ENCODE measurements around the gene PSG4. TPM values are rescaled to one million over a fixed set of nuclear protein-coding genes. Genes with fewer than 3 reads are reported as not detected.
"Not testable (repeated sequence)": the region's sequence is repeated elsewhere in the genome, so short reads cannot be mapped to it uniquely, and the experiment has no call there.

Gene PSG4
- total RNA-seq, 1 experiment from 2014 or later: not detected

DNA sequence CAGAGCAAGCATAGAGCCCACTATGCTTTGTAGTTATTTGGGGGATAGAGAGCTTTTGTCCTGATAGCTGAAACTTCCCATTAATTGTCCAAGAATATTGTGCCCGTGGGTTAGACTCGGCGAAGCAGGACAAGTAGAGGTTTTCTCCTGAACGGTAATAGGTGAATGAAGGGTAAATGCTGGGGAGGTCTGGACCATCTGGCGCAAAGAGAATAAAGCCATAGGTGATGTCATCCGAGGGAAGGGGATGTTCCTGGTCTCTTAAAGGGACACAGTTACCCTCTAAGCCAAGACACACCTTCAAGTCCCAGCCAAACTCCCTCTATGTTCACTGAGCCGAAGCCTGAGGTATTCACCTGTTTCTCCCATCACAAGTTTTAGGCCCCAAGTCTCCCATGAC is 11.0 kb downstream of the PSG4 start:
- peaks cover 0 to 11% (median 3%) of the 10 kb centered on the region in 3 experiments; a peak in 4 of 7 replicates for H3K36me3 Mint-ChIP-seq (ENCODE audit: insufficient read depth in 1 of 3, low read depth in 3 of 3)
- not testable (repeated sequence) for H3K14ac ChIP-seq (ENCODE audit: insufficient read depth, low read length); H3K9ac ChIP-seq (ENCODE audit: extremely low read depth, insufficient read length, low read length); H3K27me3 Mint-ChIP-seq (ENCODE audit: low read depth); H2BK20ac ChIP-seq (ENCODE audit: low read depth, low read length, poor library complexity, severe bottlenecking); H3K27ac ChIP-seq (ENCODE audit: insufficient read length, low read depth, low read length); H3K18ac ChIP-seq (ENCODE audit: insufficient read length, low read depth, low read length); H3K27ac Mint-ChIP-seq; H3K4me1 Mint-ChIP-seq; H3K79me1 ChIP-seq (ENCODE audit: insufficient read depth, low read depth, low read length, poor library complexity, severe bottlenecking); H3K27me3 ChIP-seq (ENCODE audit: insufficient read depth, low read length); H4K20me1 ChIP-seq (ENCODE audit: control insufficient read depth, insufficient read depth, insufficient read length); H3T11ph ChIP-seq (ENCODE audit: low read length); H3K4me3 Mint-ChIP-seq; H2AFZ ChIP-seq (ENCODE audit: low read length); H3K79me2 ChIP-seq (ENCODE audit: insufficient read depth, low read length); H3K23me2 ChIP-seq (ENCODE audit: insufficient read length, low read depth, low read length, poor library complexity, severe bottlenecking); H3K4me2 ChIP-seq (ENCODE audit: insufficient read depth, insufficient read length, low read length); H3K4ac ChIP-seq (ENCODE audit: low read depth, low read length); H4K91ac ChIP-seq (ENCODE audit: insufficient read length, low read depth, low read length); H2BK12ac ChIP-seq (ENCODE audit: insufficient read length, low read depth, low read length); H2AK5ac ChIP-seq (ENCODE audit: insufficient read length, low read length); H2BK15ac ChIP-seq (ENCODE audit: low read depth, low read length); DNase-seq; H3K56ac ChIP-seq (ENCODE audit: insufficient read length, low read depth, low read length); H4K5ac ChIP-seq (ENCODE audit: insufficient read length, low read depth, low read length); H2BK5ac ChIP-seq (ENCODE audit: insufficient read length, low read length); H3K23ac ChIP-seq (ENCODE audit: insufficient read length, low read depth, low read length); H2BK120ac ChIP-seq (ENCODE audit: low read depth, low read length, poor library complexity, severe bottlenecking); H3K4me1 ChIP-seq (ENCODE audit: insufficient read depth, low read length); H4K8ac ChIP-seq (replicated peaks; ENCODE audit: insufficient read length, low read depth, low read length)
- peaks cover 23% of the 10 kb centered on the region for H3K9me3 ChIP-seq (ENCODE audit: control insufficient read depth, low read depth, low read length)
- no CpG with 5 or more reads among the region's 7 CpGs for WGBS (ENCODE audit: extremely low coverage, insufficient read length, low lambda C conversion rate)
- H3K9me3 Mint-ChIP-seq: peaks cover 71 to 79% of the 10 kb centered on the region in 2 experiments

- H2BK15ac ChIP-seq (ENCODE audit: low read depth, low read length); H2BK5ac ChIP-seq (ENCODE audit: insufficient read length, low read length); H3K56ac ChIP-seq (ENCODE audit: insufficient read length, low read depth, low read length); H4K5ac ChIP-seq (ENCODE audit: insufficient read length, low read depth, low read length); H2BK20ac ChIP-seq (ENCODE audit: low read depth, low read length, poor library complexity, severe bottlenecking); H2BK12ac ChIP-seq (ENCODE audit: insufficient read length, low read depth, low read length); H3K27me3 Mint-ChIP-seq (ENCODE audit: low read depth); H3K4ac ChIP-seq (ENCODE audit: low read depth, low read length); H3K79me1 ChIP-seq (ENCODE audit: insufficient read depth, low read depth, low read length, poor library complexity, severe bottlenecking); H3K23me2 ChIP-seq (ENCODE audit: insufficient read length, low read depth, low read length, poor library complexity, severe bottlenecking); H3T11ph ChIP-seq (ENCODE audit: low read length); H3K27me3 ChIP-seq (ENCODE audit: insufficient read depth, low read length); H2BK120ac ChIP-seq (ENCODE audit: low read depth, low read length, poor library complexity, severe bottlenecking); H4K8ac ChIP-seq (replicated peaks; ENCODE audit: insufficient read length, low read depth, low read length); H3K27ac Mint-ChIP-seq; H3K4me1 Mint-ChIP-seq; DNase-seq; H4K20me1 ChIP-seq (ENCODE audit: control insufficient read depth, insufficient read depth, insufficient read length); H4K91ac ChIP-seq (ENCODE audit: insufficient read length, low read depth, low read length); H3K23ac ChIP-seq (ENCODE audit: insufficient read length, low read depth, low read length); H3K4me2 ChIP-seq (ENCODE audit: insufficient read depth, insufficient read length, low read length); H3K79me2 ChIP-seq (ENCODE audit: insufficient read depth, low read length); H3K4me3 Mint-ChIP-seq; H2AFZ ChIP-seq (ENCODE audit: low read length); H2AK5ac ChIP-seq (ENCODE audit: insufficient read length, low read length); H3K14ac ChIP-seq (ENCODE audit: insufficient read depth, low read length); H3K9ac ChIP-seq (ENCODE audit: extremely low read depth, insufficient read length, low read length); H3K27ac ChIP-seq (ENCODE audit: insufficient read length, low read depth, low read length); H3K18ac ChIP-seq (ENCODE audit: insufficient read length, low read depth, low read length); H3K4me1 ChIP-seq (ENCODE audit: insufficient read depth, low read length): not testable (repeated sequence)
- Mint-ChIP-seq H3K36me3 (ENCODE audit: insufficient read depth in 1 of 3, low read depth in 3 of 3) (peaks cover 0 to 17% (median 5%) of the 10 kb centered on the region in 3 experiments), H3K9me3 (peaks cover 78 to 84% of the 10 kb centered on the region in 2 experiments)
- H3K9me3 ChIP-seq (ENCODE audit: control insufficient read depth, low read depth, low read length): peaks cover 23% of the 10 kb centered on the region
- no CpG with 5 or more reads among the region's 4 CpGs for WGBS (ENCODE audit: extremely low coverage, insufficient read length, low lambda C conversion rate)
These were observed 12.9 kb downstream of the PSG4 start for GRCh38 chr19:43192381-43193155.
